KMS-11 (cell line): ENCODE results near the gene PROM2.

Experiments
- H2AFZ ChIP-seq: fragments of 200-600 bp; sonication (generic); 2 replicates; pipeline ENCODE4 v1.6.1; 2016; ENCODE audit warnings: antibody characterized with exemption, mixed run types, low read depth
- H3K27ac ChIP-seq: fragments of 200-600 bp; sonication (generic); 2 replicates; pipeline ENCODE4 v1.6.1; 2016; ENCODE audit warnings: mild to moderate bottlenecking, mixed run types
- H3K27me3 ChIP-seq: fragments of 200-600 bp; sonication (generic); 2 replicates; pipeline ENCODE4 v1.6.1; 2017; ENCODE audit warnings: mild to moderate bottlenecking, low read depth, mixed run types, moderate library complexity; ENCODE audit not compliant: insufficient read depth
- H3K36me3 ChIP-seq: fragments of 200-600 bp; sonication (generic); 2 replicates; pipeline ENCODE4 v1.6.1; 2017; ENCODE audit warnings: mild to moderate bottlenecking, mixed run types; ENCODE audit not compliant: insufficient read depth
- H3K4me1 ChIP-seq: fragments of 200-600 bp; sonication (generic); 2 replicates; pipeline ENCODE4 v1.6.1; 2016; ENCODE audit warnings: mild to moderate bottlenecking, low read depth, mixed run types; ENCODE audit not compliant: poor library complexity, severe bottlenecking
- H3K4me2 ChIP-seq: fragments of 200-600 bp; sonication (generic); 2 replicates; pipeline ENCODE4 v1.7.0; 2016; ENCODE audit warnings: mild to moderate bottlenecking, mixed run types
- H3K4me3 ChIP-seq: fragments of 200-600 bp; sonication (generic); IDR thresholded peaks from 2 replicates; pipeline ENCODE4 v1.6.1; 2017; ENCODE audit warnings: low read depth, low read length, mixed read lengths; ENCODE audit not compliant: insufficient read depth
- H3K79me2 ChIP-seq: fragments of 200-600 bp; sonication (generic); 2 replicates; pipeline ENCODE4 v1.6.1; 2016; ENCODE audit warnings: low read depth, mixed run types; ENCODE audit not compliant: insufficient read depth
- H3K9ac ChIP-seq: fragments of 200-600 bp; sonication (generic); 2 replicates; pipeline ENCODE4 v1.6.1; 2016; ENCODE audit warnings: mild to moderate bottlenecking, mixed run types
- H4K20me1 ChIP-seq: fragments of 200-600 bp; sonication (generic); 2 replicates; pipeline ENCODE4 v1.6.1; 2016; ENCODE audit warnings: mild to moderate bottlenecking, mixed run types; ENCODE audit not compliant: insufficient read depth
- CTCF ChIP-seq: fragments of 200-600 bp; sonication (generic); conservative IDR thresholded peaks from 2 replicates; pipeline ENCODE4 v1.6.1; 2017; ENCODE audit warnings: low read depth, mild to moderate bottlenecking, antibody characterized with exemption, low read length, moderate library complexity, mixed read lengths

The PROM2 gene

GRCh38 chr2:95275151-95275515 lies 884 bp downstream of the PROM2 start:
- H3K27ac ChIP-seq = no peak overlapping the region
- H3K4me2 ChIP-seq = no peak overlapping the region
- no peak for TF ChIP-seq CTCF

DNA sequence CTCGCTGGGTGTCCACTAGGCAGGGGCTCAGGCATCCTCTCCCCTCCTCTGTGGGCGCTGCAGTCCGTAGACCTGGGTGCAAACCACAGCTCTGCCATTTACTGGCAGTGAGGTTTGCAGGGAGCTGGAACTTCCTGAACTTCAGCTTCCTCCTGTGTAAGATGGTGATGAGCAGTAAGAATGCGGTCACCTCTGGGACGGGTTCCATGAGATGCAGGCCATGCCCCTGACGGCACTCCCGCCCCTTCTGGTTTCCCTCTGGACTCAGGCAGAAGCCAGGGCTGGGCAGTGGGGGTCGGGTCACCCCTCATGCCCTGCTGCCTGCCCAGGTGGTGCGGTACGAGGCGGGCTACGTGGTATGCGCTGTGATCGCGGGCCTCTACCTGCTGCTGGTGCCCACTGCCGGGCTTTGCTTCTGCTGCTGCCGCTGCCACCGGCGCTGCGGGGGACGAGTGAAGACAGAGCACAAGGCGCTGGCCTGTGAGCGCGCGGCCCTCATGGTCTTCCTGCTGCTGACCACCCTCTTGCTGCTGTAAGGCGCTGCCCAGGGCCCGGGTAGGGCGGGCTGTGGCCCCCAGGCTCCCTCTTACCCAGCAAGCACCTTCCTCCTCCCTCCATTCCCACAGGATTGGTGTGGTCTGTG lies 1.5 kb downstream of the PROM2 start:
- TF ChIP-seq CTCF = no peak
- Histone ChIP-seq H4K20me1 (no peaks in the 10 kb centered on the region), H3K4me2 (no peak overlapping the region), H3K27ac (no peak overlapping the region), H3K27me3 (no peaks in the 10 kb centered on the region), H3K4me1 (no peaks in the 10 kb centered on the region), H3K36me3 (no peaks in the 10 kb centered on the region), H3K79me2 (no peaks in the 10 kb centered on the region), H3K4me3 (no peak overlapping the region), H3K9ac (no peak overlapping the region), H2AFZ (no peak overlapping the region)

More at GRCh38 chr2:95275151-95275515, 884 bp downstream of the PROM2 start:
- no peaks in the 10 kb centered on the region for H3K27me3 ChIP-seq
- no peak overlapping the region for H3K9ac ChIP-seq
- H3K4me3 ChIP-seq = no peak overlapping the region
- H3K79me2 ChIP-seq = no peaks in the 10 kb centered on the region
- H4K20me1 ChIP-seq = no peaks in the 10 kb centered on the region
- no peaks in the 10 kb centered on the region for H3K36me3 ChIP-seq
- no peaks in the 10 kb centered on the region for H3K4me1 ChIP-seq
- H2AFZ ChIP-seq = no peak overlapping the region

- Histone ChIP-seq H3K36me3 (no peaks in the 10 kb centered on the region), H3K79me2 (no peaks in the 10 kb centered on the region), H3K4me3 (no peak overlapping the region), H3K27me3 (no peaks in the 10 kb centered on the region), H3K9ac (no peak overlapping the region), H2AFZ (no peak overlapping the region), H3K4me2 (no peak overlapping the region), H3K27ac (no peak overlapping the region), H4K20me1 (no peaks in the 10 kb centered on the region), H3K4me1 (no peaks in the 10 kb centered on the region)
- no peak for TF ChIP-seq CTCF
Observed at GRCh38 chr2:95276244-95276887, 2.1 kb downstream of the PROM2 start.

GRCh38 chr2:95276888-95277245 lies 2.6 kb downstream of the PROM2 start:
- Histone ChIP-seq H3K4me3 (no peak overlapping the region), H3K4me2 (no peak overlapping the region), H3K4me1 (no peaks in the 10 kb centered on the region), H3K79me2 (no peaks in the 10 kb centered on the region), H2AFZ (no peak overlapping the region), H3K27me3 (no peaks in the 10 kb centered on the region), H4K20me1 (no peaks in the 10 kb centered on the region), H3K27ac (no peak overlapping the region), H3K36me3 (no peaks in the 10 kb centered on the region), H3K9ac (no peak overlapping the region)
- TF ChIP-seq CTCF = no peak
